HG02970 (cell line): ENCODE results near the gene GPR158.

Experiments
- ATAC-seq: cut with Tn5 transposase; IDR thresholded peaks from one replicate; pipeline ENCODE4 v1.9.1; 2021; ENCODE audit warnings: mild to moderate bottlenecking, moderate library complexity, moderate number of reproducible peaks; ENCODE audit not compliant: unreplicated experiment, low FRiP score

Gene GPR158

DNA sequence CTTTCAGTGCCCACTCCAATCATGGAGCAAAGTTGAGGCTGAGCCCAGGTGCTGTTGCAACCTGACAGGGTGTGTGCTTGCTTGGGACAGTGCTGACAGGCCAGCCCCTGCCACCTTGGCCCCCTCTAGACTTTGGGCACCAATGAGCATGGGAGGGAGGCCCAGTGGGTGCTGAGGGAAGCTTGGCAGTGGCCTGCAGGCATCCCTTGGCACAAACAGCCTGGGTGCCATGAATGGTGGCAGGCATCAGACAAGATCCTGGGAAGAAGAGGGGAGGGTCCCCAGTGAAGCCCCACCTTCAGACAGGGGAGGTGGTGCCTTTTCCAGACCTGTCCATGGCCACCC lies 214.0 kb downstream of the GPR158 start:
- no peak for ATAC-seq

DNA sequence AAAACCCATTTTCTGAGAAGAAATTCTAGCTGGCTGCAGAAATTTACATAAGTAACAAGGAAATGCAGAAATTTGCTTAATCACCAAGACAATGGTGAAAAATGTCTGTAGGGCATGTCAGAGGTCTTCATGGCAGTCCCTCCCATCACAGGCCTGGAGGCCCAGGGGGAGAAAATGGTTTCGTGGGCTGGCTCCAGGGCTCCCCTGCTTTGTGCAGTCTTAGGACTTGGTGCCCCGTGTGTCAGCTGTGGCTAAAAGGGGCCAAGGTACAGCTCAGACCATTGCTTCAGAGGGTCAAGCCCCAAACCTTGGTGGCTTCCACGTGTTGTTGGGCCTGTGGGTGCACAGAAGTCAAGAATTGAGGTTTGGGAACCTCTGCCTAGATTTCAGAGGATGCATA lies 215.9 kb downstream of the GPR158 start:
- no peak for ATAC-seq

DNA sequence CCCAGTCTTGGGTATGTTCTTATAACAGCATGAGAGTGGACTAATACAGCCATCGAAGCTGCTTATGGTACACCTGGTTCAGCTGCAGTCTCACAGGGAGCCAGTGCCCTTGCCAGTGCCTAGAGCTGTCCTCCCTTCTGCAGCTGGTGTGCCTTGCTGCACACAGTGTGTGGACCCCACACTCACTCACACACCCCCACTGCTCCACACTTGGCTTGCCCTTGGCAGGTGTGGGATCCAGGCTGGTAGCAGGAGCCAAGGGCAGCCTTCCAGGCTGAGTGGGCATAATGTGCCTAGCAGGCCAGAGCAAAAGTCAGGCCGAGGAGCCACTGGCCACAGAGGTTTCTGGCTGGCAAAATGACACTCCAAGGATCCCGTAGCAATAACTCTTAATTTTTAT lies 217.3 kb downstream of the GPR158 start:
- ATAC-seq, result no peak

DNA sequence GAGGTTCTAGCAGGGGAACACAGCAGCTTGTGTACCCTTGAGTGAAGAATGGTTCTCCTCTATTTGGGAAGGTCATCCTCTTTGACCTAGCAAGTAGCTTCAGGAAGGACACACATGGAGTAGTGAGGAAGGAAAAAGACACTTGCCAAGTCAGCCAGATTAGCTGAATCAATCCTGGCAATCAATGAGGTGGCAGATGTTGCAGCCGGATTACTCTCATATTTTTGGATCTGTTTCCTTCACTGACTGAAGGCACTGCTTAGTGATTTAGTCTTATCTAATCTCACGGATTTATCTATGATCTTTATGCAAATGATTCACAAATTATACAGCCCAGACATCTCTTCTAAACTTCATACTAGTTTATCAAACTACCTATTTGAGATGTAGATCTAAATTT lies 218.8 kb downstream of the GPR158 start:
- ATAC-seq, result no peak

DNA sequence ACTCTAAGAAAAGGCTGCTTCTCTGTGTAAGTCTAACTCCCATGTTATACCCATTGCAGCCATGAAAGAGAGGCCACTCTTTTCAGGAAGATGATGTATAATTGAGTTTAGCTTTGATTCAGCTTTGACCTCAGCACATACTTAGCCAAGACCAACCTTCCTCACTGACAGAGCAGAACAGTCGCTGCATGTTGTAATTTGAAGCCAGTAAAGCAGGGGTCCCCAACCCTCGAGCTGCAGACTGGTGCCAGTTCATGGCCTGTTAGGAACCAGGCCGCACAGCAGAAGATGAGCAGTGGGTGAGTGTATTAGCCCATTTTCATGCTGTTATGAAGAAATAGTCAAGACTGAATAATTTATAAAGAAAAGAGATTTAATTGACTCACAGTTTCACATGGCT lies 223.9 kb downstream of the GPR158 start:
- ATAC-seq, result no peak

DNA sequence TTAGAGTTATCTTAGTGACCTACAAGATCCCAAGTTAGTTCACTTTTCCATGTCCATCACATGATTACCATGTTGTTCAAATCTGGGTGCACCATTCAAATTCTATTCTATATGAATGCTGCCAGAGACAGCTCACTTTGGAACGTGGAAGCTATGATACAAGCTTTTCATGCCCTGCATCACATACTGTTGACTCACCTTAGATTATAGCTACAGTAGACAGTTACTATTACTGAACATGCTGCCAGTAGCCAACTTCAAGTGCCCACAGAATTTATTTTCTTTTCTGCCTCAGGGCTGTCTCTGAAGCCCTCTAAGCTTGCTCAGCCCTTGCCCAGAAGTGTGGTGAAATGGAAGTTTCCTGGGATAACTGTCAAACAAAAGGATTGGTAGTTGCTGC lies 231.1 kb downstream of the GPR158 start:
- ATAC-seq, result no peak

DNA sequence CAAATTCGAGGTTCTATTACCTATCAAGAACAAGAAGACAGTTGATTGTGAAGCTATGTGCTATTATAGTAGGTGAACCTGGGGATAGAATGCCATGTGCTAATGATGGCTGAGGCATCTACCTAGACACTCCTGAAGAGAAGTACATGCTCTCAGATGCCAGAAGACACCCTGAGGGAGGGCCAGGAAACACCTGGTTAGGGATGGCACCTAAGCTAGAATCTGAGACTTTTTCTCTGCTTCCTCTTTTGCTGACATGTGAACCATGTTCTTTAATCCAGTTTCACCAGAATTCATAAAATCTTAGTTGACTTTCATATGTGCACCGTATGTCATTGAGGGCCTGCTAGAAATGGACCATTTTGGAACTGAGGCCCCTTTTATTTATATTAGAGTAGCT lies 242.8 kb downstream of the GPR158 start:
- ATAC-seq, result no peak

DNA sequence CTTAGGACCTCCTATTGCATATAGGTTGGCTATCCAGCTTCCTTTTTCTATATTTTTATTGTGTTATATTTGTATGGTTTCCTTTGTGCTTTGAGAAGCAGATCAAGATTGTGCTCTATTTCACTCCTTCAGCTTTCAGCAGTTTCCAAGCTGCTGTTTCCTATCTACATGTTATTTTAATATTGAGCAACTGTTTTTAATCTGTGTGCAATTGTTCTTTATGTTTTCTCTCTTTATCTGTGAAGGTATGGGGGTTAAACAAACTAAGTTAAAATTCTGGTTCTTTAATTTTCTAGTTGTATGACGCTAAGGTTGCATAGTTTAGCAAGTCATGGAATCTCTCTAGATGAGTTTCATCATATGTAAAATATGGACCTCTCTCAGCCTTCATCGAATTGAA lies 251.0 kb downstream of the GPR158 start:
- no peak for ATAC-seq

DNA sequence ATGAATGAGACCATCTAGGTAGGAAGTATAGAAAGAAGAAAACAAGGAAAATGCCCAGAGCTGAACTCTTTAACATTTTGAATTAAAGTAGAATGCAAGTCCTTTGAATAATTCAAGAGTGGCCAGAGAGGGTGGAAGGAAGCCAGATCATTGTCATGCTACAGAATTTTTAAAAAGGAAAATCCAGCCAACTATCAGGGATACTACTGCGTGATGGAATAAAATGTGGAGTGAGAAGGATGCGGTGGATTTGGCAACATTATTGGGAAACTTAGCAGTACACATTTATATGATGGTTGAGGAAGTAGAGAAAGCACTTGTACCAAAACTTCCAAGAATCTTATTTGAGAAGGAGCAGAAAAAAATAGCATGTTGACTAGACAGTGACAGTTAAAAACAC lies 261.6 kb downstream of the GPR158 start:
- no peak for ATAC-seq

DNA sequence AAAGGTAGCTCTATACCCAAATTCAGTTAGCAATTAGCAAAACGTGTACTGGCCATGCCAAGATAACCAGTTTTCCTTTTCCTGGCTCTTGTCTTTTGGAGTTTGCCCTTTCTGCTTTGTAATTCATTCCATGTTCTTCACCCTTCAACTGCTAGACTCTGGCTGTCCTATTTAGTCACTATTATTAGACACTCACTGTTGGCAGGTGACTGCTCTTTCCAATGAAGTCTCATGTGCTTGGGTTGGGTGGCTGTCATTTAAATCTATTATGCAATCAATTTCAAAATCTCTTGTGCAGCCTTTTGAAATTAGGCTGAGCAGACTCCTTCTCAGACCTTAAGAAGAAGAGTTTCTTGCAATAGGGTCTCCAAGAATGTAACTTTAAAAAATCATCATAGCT lies 266.5 kb downstream of the GPR158 start:
- no peak for ATAC-seq

DNA sequence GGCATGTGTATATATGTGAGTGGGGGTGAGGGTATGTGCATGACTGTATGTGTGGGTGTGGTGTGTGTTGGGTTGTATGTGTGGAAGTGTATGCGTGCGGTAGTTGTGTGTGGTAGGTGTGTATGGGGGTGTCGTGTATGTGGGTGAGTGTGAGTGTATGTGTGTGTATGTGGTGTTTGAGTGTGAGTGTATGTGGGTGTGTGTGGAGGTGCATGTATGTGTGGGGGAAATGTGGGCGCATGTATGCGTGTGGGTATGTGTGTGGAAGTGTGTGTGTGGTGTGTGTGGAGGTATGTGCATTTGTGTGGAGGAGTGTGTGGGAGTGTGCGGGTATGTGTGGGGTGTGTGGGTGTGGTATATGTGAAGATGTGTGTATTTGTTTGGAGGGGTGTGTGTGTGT lies 269.5 kb downstream of the GPR158 start:
- ATAC-seq, result no peak

DNA sequence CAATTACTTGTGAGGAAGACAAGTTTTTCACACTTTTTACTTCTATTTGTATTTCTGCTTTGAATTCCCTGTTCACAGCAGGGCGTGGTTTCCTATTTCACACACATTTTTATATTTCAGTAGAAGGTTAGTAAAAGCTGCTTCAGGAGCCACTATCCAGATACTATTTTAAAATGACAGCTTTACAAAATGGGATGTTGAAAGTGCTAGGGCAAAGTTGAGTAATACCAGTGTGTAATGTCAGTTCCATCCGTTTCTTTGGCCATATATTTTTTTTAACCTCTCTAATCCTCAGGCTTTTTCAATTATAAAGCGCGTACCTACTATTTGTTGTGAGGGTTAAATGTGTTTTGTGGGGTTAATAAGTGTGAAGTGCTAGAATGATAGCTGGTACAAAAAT lies 276.6 kb downstream of the GPR158 start:
- no peak for ATAC-seq

DNA sequence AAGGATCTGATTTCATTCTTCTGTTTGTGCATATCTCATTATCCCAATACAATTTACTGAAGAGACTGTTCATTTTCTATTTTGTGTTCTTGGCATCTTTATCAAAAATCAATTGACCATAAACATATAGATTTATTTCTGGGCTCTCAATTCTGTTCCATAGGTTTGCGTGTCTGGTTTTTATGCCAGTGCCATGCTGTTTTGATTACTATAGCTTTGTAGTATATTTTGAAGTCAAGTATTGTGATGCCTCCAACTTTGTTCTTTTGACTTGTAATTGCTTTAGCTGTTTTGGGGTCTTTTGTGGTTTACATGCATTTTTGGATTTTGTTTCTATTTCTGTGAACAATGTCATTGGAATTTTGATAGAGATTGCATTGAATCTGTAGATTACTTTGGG lies 278.8 kb downstream of the GPR158 start:
- no peak for ATAC-seq

DNA sequence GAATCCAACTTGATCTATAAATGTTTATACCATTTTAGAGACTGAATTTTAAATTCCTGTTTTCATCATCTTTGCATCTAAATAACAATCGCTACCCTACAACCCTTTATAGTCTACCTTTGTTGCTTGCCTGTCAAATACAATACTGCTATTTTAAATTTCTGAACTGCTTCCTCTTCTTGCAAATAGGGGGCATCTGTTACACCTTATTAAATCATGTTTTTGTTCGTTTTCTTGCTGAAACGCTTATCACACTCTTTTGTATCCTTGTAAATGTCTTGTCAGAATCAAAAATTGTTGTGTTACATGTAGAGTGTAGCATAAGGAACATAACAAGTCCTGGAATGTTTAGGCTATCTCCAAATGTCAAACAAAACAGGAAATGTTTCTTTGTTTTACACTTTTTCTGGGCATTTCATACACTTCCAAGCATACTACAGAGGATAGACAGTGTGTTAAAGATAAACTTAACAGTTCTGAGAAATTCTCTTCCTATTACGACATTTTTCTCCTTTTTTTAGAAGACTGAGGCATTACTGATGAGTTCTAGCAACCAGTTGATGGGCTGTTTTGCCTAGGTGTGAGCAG lies 281.3 kb downstream of the GPR158 start:
- no peak for ATAC-seq

DNA sequence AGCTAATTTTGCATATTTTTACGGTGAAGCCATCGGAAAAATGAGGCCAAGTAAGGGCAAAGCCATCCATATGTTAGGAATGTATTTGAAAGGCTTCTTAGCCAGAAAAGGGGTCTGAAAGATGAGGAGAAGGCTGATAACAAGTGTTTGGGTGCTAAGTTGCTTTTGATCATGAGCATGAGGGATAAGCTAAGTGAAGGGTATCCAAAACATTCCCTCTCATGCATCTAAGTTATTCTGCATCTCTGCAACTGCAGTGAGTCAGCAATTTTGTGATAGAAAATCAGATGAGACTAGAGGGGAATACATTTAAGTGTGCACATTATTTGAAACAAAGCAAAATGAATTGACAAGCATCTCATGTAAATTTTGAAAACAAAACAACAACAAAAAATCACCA lies 282.8 kb downstream of the GPR158 start:
- ATAC-seq, result no peak

DNA sequence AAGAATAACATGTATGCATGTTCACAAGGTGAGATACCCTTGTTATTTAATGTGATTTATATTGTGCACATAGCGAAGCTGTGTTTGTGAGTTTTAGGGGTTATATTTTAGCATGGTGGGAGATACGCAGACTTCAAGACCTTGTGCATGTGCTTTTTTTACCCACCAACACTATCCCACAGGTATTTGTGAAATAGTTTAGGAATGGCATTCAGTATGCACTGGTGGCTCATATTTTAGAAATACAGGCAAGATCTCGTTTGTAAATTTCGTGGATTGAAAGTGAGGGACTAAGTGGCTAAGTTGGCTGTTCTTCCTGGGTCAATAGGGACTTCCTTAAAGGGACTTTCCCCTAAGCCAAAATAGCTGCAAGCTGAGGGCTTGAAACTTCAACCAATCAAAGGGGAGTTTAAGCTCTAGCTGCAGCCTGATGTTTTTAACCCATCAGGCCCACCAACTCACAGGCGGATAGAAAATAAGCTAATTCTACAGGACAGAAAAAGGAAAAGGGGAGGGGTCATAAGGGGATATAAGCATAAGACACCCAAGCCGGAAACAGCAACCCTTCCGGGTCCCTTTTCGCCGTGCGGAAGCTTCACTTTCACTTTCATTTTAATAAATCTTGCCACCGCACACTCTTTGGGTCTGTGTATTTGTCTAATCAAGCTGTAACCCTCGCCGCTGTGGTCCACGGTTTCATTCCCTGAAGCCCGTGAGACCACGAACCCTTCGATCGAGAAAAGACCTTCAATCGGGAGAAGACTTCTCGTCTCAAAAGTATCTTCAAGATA lies 291.0 kb downstream of the GPR158 start:
- ATAC-seq, result no peak

DNA sequence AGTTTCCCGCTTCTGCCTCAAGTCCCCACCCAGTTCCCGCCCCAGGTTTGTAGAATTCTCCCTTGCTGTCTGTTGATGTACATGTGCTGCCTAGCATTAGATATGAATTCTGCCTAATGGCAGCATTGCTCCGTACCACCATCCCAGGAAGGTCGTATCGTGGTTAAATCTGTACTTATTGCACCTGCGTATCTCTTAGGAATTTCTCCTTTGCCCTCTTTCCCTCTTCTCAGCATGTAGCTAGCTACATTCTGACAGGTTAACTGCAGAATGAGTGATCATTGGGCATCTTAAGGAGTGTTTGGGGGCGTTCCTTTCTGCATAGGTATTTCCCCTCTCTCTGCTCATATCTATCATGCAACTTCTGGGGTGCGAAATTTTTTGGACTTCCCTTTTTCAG lies 293.1 kb downstream of the GPR158 start:
- ATAC-seq, result no peak

DNA sequence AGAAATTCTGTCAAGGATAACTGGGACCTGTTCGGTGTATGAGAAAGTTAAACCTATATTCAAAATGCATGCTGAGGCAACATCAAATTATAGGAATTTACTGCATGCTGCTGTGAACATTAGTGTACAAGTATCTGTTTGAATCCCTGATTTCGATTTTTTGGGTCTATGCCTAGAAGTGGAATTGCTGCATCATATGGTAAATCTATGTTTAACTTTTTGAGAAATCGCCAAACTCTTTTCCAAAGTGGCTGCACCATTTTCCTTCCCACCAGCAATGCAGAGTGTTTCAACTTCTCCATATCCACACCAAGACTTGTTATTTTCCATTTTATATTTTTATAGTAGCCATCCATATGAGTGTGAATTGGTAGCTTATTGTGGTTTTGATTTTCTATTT lies 306.7 kb downstream of the GPR158 start:
- ATAC-seq, result no peak

DNA sequence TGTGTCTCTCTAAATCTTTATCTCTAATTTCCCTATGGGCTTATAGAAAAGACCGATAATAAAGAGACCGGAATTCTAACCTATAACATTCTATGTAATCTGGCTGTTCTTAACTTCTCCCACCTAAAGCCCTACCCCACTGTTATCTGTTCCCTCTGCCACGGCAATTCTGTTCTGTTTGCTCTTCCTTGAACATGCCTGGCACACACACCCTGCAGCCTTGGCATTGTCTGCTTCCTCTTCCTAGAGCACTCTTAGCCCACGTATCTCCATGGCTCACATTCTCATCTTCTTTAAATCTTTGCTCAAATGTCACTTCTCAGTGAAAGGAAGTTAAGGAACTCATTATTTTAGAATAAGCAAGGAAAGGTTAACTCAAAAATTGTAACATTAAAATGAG lies 309.2 kb downstream of the GPR158 start:
- ATAC-seq, result no peak

DNA sequence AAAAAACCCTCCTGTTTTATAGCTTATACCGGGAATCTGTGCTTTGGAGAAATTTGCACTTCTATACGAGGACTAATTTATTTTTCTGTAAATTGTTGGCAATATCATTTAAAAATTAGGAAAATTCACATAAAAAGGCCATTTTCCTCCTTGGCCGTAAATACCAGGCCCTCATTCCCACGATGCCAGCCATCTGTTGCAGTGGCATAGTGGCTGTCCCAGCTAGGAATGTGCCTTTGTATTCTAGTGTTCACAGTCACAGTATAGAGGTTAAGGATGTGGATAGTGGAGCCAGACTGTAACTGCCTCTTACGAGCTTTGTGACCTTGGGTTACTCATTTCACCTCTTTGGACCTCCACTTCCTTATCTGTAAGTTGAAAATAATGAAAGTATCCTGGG lies 312.5 kb downstream of the GPR158 start:
- ATAC-seq, result no peak

DNA sequence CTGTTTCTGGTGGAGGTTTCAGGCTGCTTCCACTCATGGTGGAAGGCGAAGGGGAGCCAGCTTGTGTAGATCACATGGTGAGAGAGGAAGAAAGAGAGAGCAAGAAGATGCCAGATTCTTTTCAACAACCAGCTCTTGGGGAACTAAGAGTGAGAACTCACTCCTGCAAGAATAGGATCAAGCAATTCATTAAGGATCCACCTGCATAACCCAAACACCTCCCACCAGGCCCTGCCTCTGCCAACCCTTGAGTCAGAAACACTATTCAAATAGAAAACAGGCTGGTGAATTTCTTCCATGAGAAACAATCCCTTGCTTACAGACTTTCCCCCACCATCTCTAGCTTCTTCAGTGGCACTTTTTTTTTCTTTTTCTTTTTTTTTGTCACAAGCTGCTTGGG lies 317.2 kb downstream of the GPR158 start:
- ATAC-seq, result no peak

DNA sequence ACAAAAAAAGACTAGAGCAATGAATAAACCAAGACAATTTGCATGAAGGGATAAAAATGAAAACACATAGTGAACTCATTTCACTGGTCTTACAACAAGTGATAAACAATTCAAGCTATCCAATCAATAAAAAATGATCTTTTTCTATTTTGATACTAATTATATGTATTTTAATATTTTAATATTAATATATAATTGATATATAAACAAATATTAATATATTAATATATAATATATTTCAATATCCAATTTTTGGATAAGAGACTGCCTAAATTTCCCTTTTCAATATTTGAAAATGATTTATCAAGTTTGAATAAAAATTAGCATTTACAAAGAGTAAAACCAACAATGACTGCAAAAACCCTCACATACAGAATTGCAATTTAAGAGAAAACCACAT lies 317.9 kb downstream of the GPR158 start:
- no peak for ATAC-seq
